ENCODE data around the gene DDX51. TPM values are rescaled to one million over a fixed set of nuclear protein-coding genes. Genes with fewer than 3 reads are reported as not detected.

The DDX51 gene
- total RNA-seq, 3 donors from 2014 or later: 11.2 to 16.7 (median 16.4) TPM

- no peaks in the 10 kb centered on the region for H3K36me3 ChIP-seq
- H3K4me3 ChIP-seq: no peak overlapping the region
- no peaks in the 10 kb centered on the region for H3K9me3 ChIP-seq
- intact Hi-C loops (cut with DNase I; ENCODE audit: low total_unique reads): no loop called here
- no peak for TF ChIP-seq POLR2A (IDR thresholded peaks at IDR 0.05)
- no peak for TF ChIP-seq POLR2AphosphoS5 (IDR thresholded peaks at IDR 0.05)
- TF ChIP-seq, protein P1, sequence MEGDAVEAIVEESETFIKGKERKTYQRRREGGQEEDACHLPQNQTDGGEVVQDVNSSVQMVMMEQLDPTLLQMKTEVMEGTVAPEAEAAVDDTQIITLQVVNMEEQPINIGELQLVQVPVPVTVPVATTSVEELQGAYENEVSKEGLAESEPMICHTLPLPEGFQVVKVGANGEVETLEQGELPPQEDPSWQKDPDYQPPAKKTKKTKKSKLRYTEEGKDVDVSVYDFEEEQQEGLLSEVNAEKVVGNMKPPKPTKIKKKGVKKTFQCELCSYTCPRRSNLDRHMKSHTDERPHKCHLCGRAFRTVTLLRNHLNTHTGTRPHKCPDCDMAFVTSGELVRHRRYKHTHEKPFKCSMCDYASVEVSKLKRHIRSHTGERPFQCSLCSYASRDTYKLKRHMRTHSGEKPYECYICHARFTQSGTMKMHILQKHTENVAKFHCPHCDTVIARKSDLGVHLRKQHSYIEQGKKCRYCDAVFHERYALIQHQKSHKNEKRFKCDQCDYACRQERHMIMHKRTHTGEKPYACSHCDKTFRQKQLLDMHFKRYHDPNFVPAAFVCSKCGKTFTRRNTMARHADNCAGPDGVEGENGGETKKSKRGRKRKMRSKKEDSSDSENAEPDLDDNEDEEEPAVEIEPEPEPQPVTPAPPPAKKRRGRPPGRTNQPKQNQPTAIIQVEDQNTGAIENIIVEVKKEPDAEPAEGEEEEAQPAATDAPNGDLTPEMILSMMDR (IDR thresholded peaks at IDR 0.05): no peak
- H3K27me3 ChIP-seq: no peaks in the 10 kb centered on the region
- no peak for DNase-seq (ENCODE audit: low spot score in 2 of 2)
- H3K4me1 ChIP-seq: no peaks in the 10 kb centered on the region
- no peak overlapping the region for H3K27ac ChIP-seq
Measured at GRCh38 chr12:132117558-132117875, 26.6 kb downstream of the DDX51 start.

GRCh38 chr12:132116709-132117557 is 27.2 kb downstream of the DDX51 start:
- no peaks in the 10 kb centered on the region for H3K36me3 ChIP-seq

DNA sequence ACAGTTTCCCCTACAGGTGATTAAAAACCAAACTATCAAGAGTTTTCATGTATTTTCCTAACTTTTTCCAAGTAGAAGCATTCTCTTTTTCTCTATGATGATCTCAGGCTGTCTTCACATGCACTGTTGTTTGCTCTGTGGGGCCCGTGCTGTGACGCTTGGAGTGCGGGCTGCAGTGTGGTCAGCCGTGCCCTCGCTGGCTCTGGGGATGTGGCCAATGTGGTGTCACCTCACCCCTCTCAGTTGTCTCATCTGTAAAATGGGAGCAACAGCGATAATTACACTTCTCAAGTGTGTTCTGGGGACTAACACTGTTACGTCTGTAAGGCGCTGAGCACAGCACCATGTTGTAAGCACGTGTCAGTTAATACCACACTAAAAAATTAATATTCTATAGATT is 28.6 kb downstream of the DDX51 start:
- TF ChIP-seq, protein P1 (IDR thresholded peaks at IDR 0.05): no peak
- TF ChIP-seq POLR2A (IDR thresholded peaks at IDR 0.05): no peak
- TF ChIP-seq POLR2AphosphoS5 (IDR thresholded peaks at IDR 0.05): no peak
- no peaks in the 10 kb centered on the region for H3K27me3 ChIP-seq
- no peaks in the 10 kb centered on the region for H3K4me1 ChIP-seq
- no peak overlapping the region for H3K27ac ChIP-seq
- intact Hi-C loops (cut with DNase I; ENCODE audit: low total_unique reads): no loop called here
- DNase-seq (ENCODE audit: low spot score in 2 of 2): no peak
- H3K4me3 ChIP-seq: no peak overlapping the region
- no peaks in the 10 kb centered on the region for H3K9me3 ChIP-seq
- no peaks in the 10 kb centered on the region for H3K36me3 ChIP-seq

More at GRCh38 chr12:132116709-132117557, 27.2 kb downstream of the DDX51 start:
- no peak overlapping the region for H3K4me3 ChIP-seq
- no peak for DNase-seq (ENCODE audit: low spot score in 2 of 2)
- intact Hi-C loops (cut with DNase I; ENCODE audit: low total_unique reads): no loop called here
- no peaks in the 10 kb centered on the region for H3K4me1 ChIP-seq
- TF ChIP-seq, protein P1 (IDR thresholded peaks at IDR 0.05): no peak
- no peak for TF ChIP-seq POLR2A (IDR thresholded peaks at IDR 0.05)
- no peak for TF ChIP-seq POLR2AphosphoS5 (IDR thresholded peaks at IDR 0.05)
- no peaks in the 10 kb centered on the region for H3K27me3 ChIP-seq
- H3K9me3 ChIP-seq: no peaks in the 10 kb centered on the region
- H3K27ac ChIP-seq: no peak overlapping the region

GRCh38 chr12:132114667-132115066 is 29.5 kb downstream of the DDX51 start:
- DNase-seq (ENCODE audit: low spot score in 2 of 2): no peak
- Histone ChIP-seq H3K27me3 (no peaks in the 10 kb centered on the region), H3K36me3 (no peaks in the 10 kb centered on the region), H3K9me3 (no peaks in the 10 kb centered on the region), H3K4me1 (no peaks in the 10 kb centered on the region), H3K27ac (no peak overlapping the region), H3K4me3 (no peak overlapping the region)
- intact Hi-C loops (cut with DNase I; ENCODE audit: low total_unique reads): no loop called here
- TF ChIP-seq POLR2A (IDR thresholded peaks at IDR 0.05): no peak
- no peak for TF ChIP-seq POLR2AphosphoS5 (IDR thresholded peaks at IDR 0.05)
- TF ChIP-seq, protein P1 (IDR thresholded peaks at IDR 0.05): no peak

- Histone ChIP-seq H3K9me3 (no peaks in the 10 kb centered on the region), H3K27me3 (no peaks in the 10 kb centered on the region), H3K4me1 (no peaks in the 10 kb centered on the region), H3K36me3 (no peaks in the 10 kb centered on the region), H3K4me3 (no peak overlapping the region), H3K27ac (no peak overlapping the region)
- intact Hi-C loops (cut with DNase I; ENCODE audit: low total_unique reads): no loop called here
- TF ChIP-seq, protein P1 (IDR thresholded peaks at IDR 0.05): no peak
- TF ChIP-seq POLR2A (IDR thresholded peaks at IDR 0.05) (no peak), POLR2AphosphoS5 (IDR thresholded peaks at IDR 0.05) (no peak)
- DNase-seq (ENCODE audit: low spot score in 2 of 2): no peak
Measured at GRCh38 chr12:132111654-132112304, 32.3 kb downstream of the DDX51 start.
